Stimulated activated CD8-positive, alpha-beta memory T cell treated with anti-CD3 and anti-CD28 coated beads, Interleukin-7, amount 100 ng/mL, for 4 hours (primary cell): ENCODE measurements around the gene FARS2.

Experiments used
- DNase-seq, 2 donors: peaks; one replicate each; pipeline ENCODE4 v3.0.0-alpha.2; 2020; ENCODE audit warnings: low read depth in 2 of 2

The FARS2 gene

GRCh38 chr6:5726976-5727718 is 465.8 kb downstream of the FARS2 start:
- no peak for DNase-seq

GRCh38 chr6:5728351-5729079 is 467.2 kb downstream of the FARS2 start:
- no peak for DNase-seq

DNA sequence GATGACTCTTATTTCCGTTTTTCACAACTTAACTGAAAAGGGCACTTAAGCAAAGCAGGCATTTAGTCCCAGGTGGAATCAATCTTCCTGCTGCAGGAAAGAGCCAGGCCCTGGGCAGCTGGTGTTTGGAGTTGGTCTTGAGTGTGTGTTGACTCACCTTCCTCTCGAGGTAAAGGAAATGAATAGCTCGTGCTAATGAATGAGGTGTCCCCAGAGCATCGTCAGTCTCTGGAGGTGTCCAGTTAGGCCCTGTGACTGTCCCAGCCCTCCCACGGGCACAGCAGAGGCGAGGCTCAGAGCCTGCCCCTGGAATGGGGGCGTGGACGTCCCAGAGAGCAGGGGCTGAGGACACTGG is 467.7 kb downstream of the FARS2 start:
- DNase-seq, result no peak

DNA sequence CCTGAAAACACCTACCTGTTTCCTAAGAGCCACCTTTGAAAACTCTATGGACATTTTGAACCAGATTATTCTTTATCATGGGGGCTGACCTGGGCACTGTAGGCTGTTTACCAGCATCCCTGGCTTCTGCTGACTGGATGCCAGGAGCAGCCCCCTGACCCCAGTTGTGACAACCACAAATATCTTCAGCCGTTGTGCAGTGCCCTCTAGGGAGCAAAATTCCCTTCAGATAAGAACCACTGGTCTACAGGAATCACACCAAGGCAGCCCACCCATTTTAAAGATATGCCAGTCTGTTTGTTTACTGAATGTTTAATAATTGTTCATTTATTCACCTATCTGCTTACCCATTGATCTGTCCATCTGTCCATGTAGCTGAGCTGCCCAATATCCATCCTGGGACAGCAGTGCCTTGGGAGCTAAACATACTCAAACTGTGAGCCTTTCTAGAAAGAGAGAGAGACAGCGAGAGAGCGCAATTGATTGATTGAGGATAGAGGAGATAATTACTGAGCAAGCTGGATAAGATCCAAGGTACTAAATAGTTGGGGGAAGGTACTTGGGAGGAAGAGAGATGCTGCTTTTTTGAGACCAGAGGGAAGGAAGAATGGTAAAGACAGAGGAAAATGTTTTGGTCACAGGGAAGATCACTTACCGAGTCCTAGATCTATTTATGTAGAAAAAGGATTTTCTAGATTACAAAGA is 468.7 kb downstream of the FARS2 start:
- DNase-seq, result no peak

DNA sequence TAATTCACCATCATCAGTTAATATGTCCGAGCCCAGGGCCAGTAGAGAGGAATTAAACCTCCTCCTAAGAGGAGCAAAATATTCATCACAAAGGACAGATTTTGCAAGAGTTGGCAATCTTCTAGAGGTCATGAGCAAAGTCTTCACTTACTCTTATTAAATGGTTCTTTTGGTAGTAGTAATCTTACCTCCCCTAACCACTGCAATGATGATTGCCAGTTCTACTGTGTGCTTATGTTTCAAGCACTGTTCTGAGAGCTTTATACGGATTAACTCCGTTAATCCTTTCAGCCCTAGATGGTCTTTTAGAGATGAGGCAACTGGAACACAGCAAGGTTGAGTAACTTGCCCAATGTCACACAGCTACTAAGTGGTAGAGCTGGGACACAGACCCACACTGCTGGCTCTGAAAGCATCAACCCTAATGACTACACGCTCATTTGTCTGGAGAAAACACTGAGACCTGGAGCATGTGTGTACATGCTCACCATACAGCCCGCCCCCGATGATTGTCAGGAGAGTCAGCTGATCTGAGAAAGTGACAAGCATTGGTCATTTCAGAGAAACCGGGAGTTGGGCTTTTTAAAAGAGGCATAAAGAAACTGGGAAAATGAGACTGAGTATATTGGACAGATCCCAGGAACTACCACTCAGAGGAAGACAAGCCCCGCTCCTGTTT is 469.4 kb downstream of the FARS2 start:
- DNase-seq, result no peak

GRCh38 chr6:5731435-5731834 is 470.1 kb downstream of the FARS2 start:
- DNase-seq, result no peak

GRCh38 chr6:5732496-5732895 is 471.2 kb downstream of the FARS2 start:
- no peak for DNase-seq

DNA sequence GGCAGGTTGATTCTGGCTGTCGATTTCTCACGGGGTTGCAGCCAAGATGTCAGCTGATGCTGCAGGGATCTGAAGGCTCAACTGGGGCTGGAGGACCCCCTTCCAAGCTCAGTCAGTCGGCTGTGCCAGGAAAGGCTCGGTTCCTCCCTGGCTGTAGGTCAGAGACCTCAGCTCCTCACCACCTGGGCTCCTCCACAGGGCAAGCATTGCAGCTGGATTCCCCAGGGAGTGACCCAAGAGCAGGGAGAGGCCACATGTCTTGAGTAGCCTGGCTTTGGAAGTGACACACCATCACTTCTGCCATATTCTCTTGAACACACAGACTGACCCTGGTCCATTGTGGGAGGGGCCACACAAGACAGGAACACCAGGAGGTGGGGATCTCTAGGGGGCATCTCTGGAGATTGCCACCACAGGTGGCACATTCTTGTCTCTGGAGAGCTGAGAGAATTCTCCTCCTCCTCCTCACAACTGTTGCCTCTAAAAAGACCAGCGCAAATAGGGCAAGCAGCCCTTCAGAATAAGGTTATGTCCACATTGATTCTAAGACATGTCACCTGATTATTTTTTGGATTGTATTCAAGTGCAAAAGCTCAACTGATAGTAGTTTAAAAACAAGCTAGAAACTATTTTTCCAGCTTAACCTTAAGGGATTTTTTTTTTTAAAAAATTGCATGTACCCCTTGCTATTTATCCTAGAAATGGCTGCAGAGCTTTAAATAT is 474.9 kb downstream of the FARS2 start:
- no peak for DNase-seq

GRCh38 chr6:5737460-5737859 is 476.1 kb downstream of the FARS2 start:
- DNase-seq, result no peak

DNA sequence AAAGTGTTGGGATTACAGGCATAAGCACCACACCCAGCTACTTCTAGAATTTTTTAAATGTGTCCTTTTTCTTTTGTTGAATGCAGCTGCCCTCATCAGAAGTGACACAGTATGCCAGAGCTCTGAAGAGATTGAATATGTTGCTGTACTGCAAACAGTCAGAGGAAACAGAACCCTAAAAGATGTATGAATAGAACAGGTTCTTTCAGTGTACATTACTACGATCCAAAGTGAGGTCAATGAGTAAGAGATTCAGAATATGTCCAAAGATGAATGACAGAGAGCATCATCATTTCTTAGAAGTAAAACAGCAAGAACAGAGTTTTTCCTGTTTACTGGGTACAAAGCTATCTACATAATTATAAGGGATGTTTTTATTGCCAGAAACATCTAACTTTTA is 476.9 kb downstream of the FARS2 start:
- no peak for DNase-seq

GRCh38 chr6:5744497-5744896 is 483.2 kb downstream of the FARS2 start:
- DNase-seq, result no peak

GRCh38 chr6:5745081-5745480 is 483.8 kb downstream of the FARS2 start:
- no peak for DNase-seq

- DNase-seq, result no peak
Observed at GRCh38 chr6:5746053-5746758, 484.9 kb downstream of the FARS2 start.

GRCh38 chr6:5746759-5747130 is 485.4 kb downstream of the FARS2 start:
- DNase-seq, result no peak

DNA sequence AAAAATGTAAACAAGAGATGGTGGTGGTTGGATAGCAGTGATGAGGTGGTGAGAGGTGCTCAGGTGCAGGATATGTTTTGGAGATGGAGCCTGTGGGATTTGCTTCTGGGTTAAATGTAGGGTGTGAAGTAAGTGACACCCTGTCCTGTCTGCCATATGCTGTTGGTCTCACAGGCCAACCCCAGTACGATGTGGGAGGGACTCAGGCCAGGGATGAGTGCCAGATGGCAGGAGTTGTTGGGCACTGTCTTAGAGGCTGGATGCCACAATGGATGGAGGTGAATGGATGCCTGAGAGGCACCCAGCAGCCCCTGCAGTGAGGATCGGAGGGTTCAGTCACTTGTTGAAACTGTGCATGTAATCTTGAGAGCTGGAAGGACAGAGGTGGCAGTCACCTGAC is 486.1 kb downstream of the FARS2 start:
- no peak for DNase-seq

DNA sequence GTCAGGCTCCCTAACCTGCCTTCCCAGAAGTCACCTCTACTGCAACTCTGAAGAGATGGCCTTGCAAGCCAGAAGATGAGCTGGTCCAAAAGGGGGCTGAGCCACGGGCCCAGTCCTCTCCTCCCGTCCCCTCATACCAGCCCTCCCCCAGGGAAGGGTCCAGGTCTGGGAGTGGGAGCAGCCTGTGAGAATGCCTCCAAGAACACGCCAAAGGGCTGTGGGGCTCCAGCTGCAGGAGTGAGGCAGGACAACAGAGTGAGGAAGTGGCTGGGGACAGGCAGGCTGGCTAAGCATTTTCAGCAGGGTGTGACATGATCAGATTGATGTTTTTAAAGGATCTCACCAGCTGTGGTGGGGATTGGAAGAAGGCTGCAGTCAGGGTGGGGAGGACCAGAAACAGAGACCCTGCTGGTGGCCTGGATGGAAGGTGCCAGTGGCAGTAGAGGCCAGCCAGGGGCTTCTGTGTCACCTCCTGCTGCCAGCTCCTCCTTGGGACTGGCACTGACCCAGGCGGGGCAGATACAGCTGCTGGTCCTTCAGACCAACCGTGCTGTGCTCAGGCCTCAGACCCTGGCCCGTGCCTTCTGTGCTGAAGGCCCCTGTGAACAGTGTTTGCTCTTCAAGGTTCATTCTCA is 487.8 kb downstream of the FARS2 start:
- no peak for DNase-seq

GRCh38 chr6:5749651-5750215 is 488.4 kb downstream of the FARS2 start:
- DNase-seq, result no peak

DNA sequence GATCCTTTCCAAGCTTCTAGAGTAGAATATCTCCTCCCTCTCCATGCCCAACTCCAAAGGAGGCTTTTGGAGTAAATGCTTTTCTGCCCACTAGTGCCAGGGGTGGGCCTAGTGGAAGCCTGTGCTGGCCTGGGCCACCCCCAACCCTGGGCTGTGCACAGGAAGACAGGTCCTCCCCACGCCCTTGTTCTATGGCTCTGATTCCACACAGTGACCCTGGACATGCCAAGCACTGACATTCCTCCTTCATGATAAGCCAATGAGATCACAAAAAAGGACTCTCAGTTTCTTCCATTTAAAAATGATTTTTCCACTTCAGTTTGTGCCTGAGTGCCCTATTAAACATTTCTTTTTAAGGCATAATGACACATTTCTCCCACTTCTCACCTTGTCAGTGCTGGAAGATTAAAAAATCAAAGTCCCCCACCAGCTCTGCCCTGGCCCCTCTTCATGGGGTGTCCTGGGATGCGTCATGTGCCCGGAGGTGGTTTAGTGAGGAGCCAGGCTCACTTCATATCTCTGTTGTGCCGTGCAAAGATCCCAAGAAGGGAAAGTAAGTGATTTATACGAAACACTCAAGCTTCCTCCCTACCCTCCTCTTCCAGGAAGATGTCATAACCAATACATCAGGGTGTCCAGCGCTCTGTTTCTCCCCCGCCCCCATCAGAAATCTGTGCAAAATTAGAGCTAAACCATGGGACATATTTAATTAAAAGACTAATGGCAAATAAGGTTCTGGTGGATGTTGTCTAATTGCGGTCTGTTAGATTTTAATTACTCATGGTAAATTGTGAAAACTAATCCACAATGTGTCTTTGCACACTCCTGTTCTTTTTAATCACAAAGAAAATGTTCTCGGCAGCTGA is 490.4 kb downstream of the FARS2 start:
- DNase-seq, result no peak

DNA sequence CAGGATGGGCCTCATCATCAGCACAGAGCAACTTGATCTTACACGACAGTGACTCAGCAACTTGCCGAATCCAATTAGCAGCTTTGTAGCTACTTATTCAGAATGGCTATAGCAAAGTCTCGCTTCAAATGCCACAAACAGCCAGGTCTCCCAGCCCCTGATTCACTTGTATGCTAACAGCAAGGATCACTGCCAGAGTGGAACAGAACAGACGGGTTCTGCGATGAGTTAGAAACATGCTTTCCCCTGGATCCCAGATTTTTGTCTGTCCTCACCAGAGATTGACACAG is 491.0 kb downstream of the FARS2 start:
- no peak for DNase-seq

GRCh38 chr6:5753209-5753608 is 491.9 kb downstream of the FARS2 start:
- DNase-seq, result no peak
